Measurements from ENCODE around the gene SLC2A9.

DNA sequence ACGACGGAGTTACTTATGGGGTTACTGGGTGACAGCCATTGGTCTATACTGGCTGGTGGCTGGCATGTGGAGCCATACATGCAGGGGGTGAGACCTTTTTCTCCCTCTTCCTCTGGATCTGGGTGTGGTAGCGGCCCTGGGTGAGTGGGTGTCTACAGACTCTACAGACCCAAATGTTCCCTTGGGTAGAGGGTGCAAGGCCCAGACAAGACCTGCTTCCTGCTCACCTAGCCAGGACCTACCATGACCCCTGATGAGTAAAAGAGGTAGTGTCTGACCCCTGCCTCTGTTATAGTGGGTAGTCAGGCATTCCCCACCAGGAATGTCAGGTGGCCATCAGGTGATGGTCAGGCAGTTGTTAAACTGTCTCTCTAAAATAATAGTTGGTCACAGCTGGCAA lies 66.8 kb downstream of the SLC2A9 start:
- TF ChIP-seq, protein P1, sequence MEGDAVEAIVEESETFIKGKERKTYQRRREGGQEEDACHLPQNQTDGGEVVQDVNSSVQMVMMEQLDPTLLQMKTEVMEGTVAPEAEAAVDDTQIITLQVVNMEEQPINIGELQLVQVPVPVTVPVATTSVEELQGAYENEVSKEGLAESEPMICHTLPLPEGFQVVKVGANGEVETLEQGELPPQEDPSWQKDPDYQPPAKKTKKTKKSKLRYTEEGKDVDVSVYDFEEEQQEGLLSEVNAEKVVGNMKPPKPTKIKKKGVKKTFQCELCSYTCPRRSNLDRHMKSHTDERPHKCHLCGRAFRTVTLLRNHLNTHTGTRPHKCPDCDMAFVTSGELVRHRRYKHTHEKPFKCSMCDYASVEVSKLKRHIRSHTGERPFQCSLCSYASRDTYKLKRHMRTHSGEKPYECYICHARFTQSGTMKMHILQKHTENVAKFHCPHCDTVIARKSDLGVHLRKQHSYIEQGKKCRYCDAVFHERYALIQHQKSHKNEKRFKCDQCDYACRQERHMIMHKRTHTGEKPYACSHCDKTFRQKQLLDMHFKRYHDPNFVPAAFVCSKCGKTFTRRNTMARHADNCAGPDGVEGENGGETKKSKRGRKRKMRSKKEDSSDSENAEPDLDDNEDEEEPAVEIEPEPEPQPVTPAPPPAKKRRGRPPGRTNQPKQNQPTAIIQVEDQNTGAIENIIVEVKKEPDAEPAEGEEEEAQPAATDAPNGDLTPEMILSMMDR (IDR thresholded peaks at IDR 0.05): no peak
- TF ChIP-seq POLR2A (IDR thresholded peaks at IDR 0.05) (no peak), POLR2AphosphoS5 (IDR thresholded peaks at IDR 0.05) (no peak), EP300 (IDR thresholded peaks at IDR 0.05) (no peak)

Measured in stomach (tissue), 4 donors.